Chondrocyte (in vitro differentiated cells): ENCODE data around the gene NAV1. TPM values are rescaled to one million over a fixed set of nuclear protein-coding genes. Genes with fewer than 3 reads are reported as not detected.
"Not testable (repeated sequence)": the region's sequence is repeated elsewhere in the genome, so short reads cannot be mapped to it uniquely, and the experiment has no call there.

Source experiments
- DNase-seq: peaks from one replicate; pipeline ENCODE4 v3.0.0; 2021; ENCODE audit warnings: mixed read lengths, low spot score
- H3K27ac Mint-ChIP-seq: one replicate; pipeline ENCODE4 v1.8.0; 2021; ENCODE audit warnings: mild to moderate bottlenecking, moderate library complexity, mixed read lengths; ENCODE audit not compliant: unreplicated experiment
- H3K27me3 Mint-ChIP-seq: 2 replicates; pipeline ENCODE4 v1.8.0; 2021; ENCODE audit warnings: low read depth, mixed read lengths
- H3K36me3 Mint-ChIP-seq: 2 replicates; pipeline ENCODE4 v1.8.0; 2021; ENCODE audit warnings: low read depth, mixed read lengths
- H3K4me1 Mint-ChIP-seq: 2 replicates; pipeline ENCODE4 v1.8.0; 2021; ENCODE audit warnings: low read depth, mild to moderate bottlenecking, mixed read lengths
- H3K4me3 Mint-ChIP-seq: one replicate; pipeline ENCODE4 v1.8.0; 2021; ENCODE audit warnings: mild to moderate bottlenecking, moderate library complexity, mixed read lengths; ENCODE audit not compliant: unreplicated experiment
- H3K9me3 Mint-ChIP-seq: 2 replicates; pipeline ENCODE4 v1.8.0; 2021; ENCODE audit warnings: low read depth, mixed read lengths
- CTCF ChIP-seq: fragments of 200-600 bp; sonication (generic); IDR thresholded peaks from 2 replicates; pipeline ENCODE4 v1.5.0; 2021; ENCODE audit warnings: antibody characterized with exemption, mild to moderate bottlenecking, moderate library complexity
- long read RNA-seq: library from polyadenylated mRNA; stranded (forward); transcript quantifications from one replicate; pipeline ENCODE4 v2.0.0, GENCODE V29; 2021
- total RNA-seq: library from RNA; stranded (reverse); gene quantifications from 3 replicates; pipeline ENCODE4 v1.2.1, GENCODE V29; 2021

NAV1 gene
- 201 to 294 TPM (median 211 TPM) in 3 replicates for total RNA-seq
- long read RNA-seq, partial matches to known transcripts, result 50 of 82 reads
- long read RNA-seq, other reads (novel, unspliced or antisense), result 32 of 82 reads

- H3K9me3 Mint-ChIP-seq, result no peaks in the 10 kb centered on the region
- DNase-seq, result peak; percentile 91
- H3K36me3 Mint-ChIP-seq, result no peaks in the 10 kb centered on the region
- H3K27ac Mint-ChIP-seq, result peak within 1 kb of the TSS; percentile 87
- peaks cover 84% of the 10 kb centered on the region for H3K4me1 Mint-ChIP-seq
- no peak for TF ChIP-seq CTCF
- no peaks in the 10 kb centered on the region for H3K27me3 Mint-ChIP-seq
- peak within 1 kb of the TSS; percentile 84 for H3K4me3 Mint-ChIP-seq
Observed at GRCh38 chr1:201538612-201539551, at the start of gene NAV1. Gene NAV1, plus strand, starts transcription at chr1:201539127. Its CDS starts 83,758 bp downstream, at chr1:201622885.

GRCh38 chr1:201489643-201490261 is 49.2 kb upstream of the NAV1 start:
- no peaks in the 10 kb centered on the region for H3K27me3 Mint-ChIP-seq
- no peaks in the 10 kb centered on the region for H3K36me3 Mint-ChIP-seq
- TF ChIP-seq CTCF, result no peak
- peaks cover 79% of the 10 kb centered on the region for H3K4me1 Mint-ChIP-seq
- peak overlapping the region; percentile 81 for H3K27ac Mint-ChIP-seq
- no peak for DNase-seq
- no peaks in the 10 kb centered on the region for H3K9me3 Mint-ChIP-seq
- H3K4me3 Mint-ChIP-seq, result no peak overlapping the region

GRCh38 chr1:201490708-201491131 is 48.2 kb upstream of the NAV1 start:
- no peak overlapping the region for H3K4me3 Mint-ChIP-seq
- peaks cover 83% of the 10 kb centered on the region for H3K4me1 Mint-ChIP-seq
- H3K27ac Mint-ChIP-seq, result no peak overlapping the region
- TF ChIP-seq CTCF, result no peak
- no peaks in the 10 kb centered on the region for H3K9me3 Mint-ChIP-seq
- H3K27me3 Mint-ChIP-seq, result no peaks in the 10 kb centered on the region
- H3K36me3 Mint-ChIP-seq, result no peaks in the 10 kb centered on the region
- DNase-seq, result no peak

GRCh38 chr1:201491896-201492511 is 46.9 kb upstream of the NAV1 start:
- no peak for TF ChIP-seq CTCF
- Mint-ChIP-seq H3K27me3 (no peaks in the 10 kb centered on the region), H3K36me3 (no peaks in the 10 kb centered on the region), H3K27ac (peak overlapping the region; percentile 57), H3K4me1 (peaks cover 81% of the 10 kb centered on the region), H3K4me3 (no peak overlapping the region), H3K9me3 (no peaks in the 10 kb centered on the region)
- DNase-seq, result no peak

- H3K36me3 Mint-ChIP-seq, H3K27me3 Mint-ChIP-seq, H3K27ac Mint-ChIP-seq, H3K9me3 Mint-ChIP-seq, H3K4me3 Mint-ChIP-seq, DNase-seq: not testable (repeated sequence)
- peaks cover 73% of the 10 kb centered on the region for H3K4me1 Mint-ChIP-seq
Observed at GRCh38 chr1:201493026-201493656, 45.8 kb upstream of the NAV1 start.
